ENCODE results near the gene TBXAS1.
"Not testable (repeated sequence)": the region's sequence is repeated elsewhere in the genome, so short reads cannot be mapped to it uniquely, and the experiment has no call there.

TBXAS1 gene

GRCh38 chr7:139827042-139827441, 2.0 kb upstream of the TBXAS1 start:
- DNase-seq (ENCODE audit: low read depth in 2 of 2), result no peak

- DNase-seq (ENCODE audit: low read depth in 2 of 2), result no peak
Observed at GRCh38 chr7:139828446-139828845, 618 bp upstream of the TBXAS1 start.

GRCh38 chr7:139829775-139830117, 682 bp downstream of the TBXAS1 start:
- DNase-seq (ENCODE audit: low read depth in 2 of 2), result no peak

GRCh38 chr7:139830292-139830691, 1.2 kb downstream of the TBXAS1 start:
- DNase-seq (ENCODE audit: low read depth in 2 of 2), result no peak

- no peak for DNase-seq (ENCODE audit: low read depth in 2 of 2)
Observed at GRCh38 chr7:139830782-139831501, 1.9 kb downstream of the TBXAS1 start.

- not testable (repeated sequence) for DNase-seq (ENCODE audit: low read depth in 2 of 2)
Observed at GRCh38 chr7:139835848-139836247, 6.8 kb downstream of the TBXAS1 start.

GRCh38 chr7:139837291-139837690, 8.2 kb downstream of the TBXAS1 start:
- not testable (repeated sequence) for DNase-seq (ENCODE audit: low read depth in 2 of 2)

- DNase-seq (ENCODE audit: low read depth in 2 of 2), result no peak
Observed at GRCh38 chr7:139838276-139838675, 9.2 kb downstream of the TBXAS1 start.

- no peak for DNase-seq (ENCODE audit: low read depth in 2 of 2)
Observed at GRCh38 chr7:139838876-139839275, 9.8 kb downstream of the TBXAS1 start.

GRCh38 chr7:139840776-139841175, 11.7 kb downstream of the TBXAS1 start:
- DNase-seq (ENCODE audit: low read depth in 2 of 2), result no peak

GRCh38 chr7:139842401-139843210, 13.5 kb downstream of the TBXAS1 start:
- no peak for DNase-seq (ENCODE audit: low read depth in 2 of 2)

GRCh38 chr7:139843211-139843537, 14.1 kb downstream of the TBXAS1 start:
- not testable (repeated sequence) for DNase-seq (ENCODE audit: low read depth in 2 of 2)

GRCh38 chr7:139844779-139845442, 15.8 kb downstream of the TBXAS1 start:
- DNase-seq (ENCODE audit: low read depth in 2 of 2), result no peak

GRCh38 chr7:139845443-139845805, 16.4 kb downstream of the TBXAS1 start:
- no peak for DNase-seq (ENCODE audit: low read depth in 2 of 2)

- no peak for DNase-seq (ENCODE audit: low read depth in 2 of 2)
Observed at GRCh38 chr7:139846297-139846696, 17.2 kb downstream of the TBXAS1 start.

GRCh38 chr7:139848274-139848673, 19.2 kb downstream of the TBXAS1 start:
- DNase-seq (ENCODE audit: low read depth in 2 of 2), result no peak

GRCh38 chr7:139850906-139851305, 21.8 kb downstream of the TBXAS1 start:
- DNase-seq (ENCODE audit: low read depth in 2 of 2), result no peak

GRCh38 chr7:139851770-139852481, 22.9 kb downstream of the TBXAS1 start:
- DNase-seq (ENCODE audit: low read depth in 2 of 2), result no peak

- DNase-seq (ENCODE audit: low read depth in 2 of 2), result no peak
Observed at GRCh38 chr7:139852482-139852845, 23.4 kb downstream of the TBXAS1 start.

- no peak for DNase-seq (ENCODE audit: low read depth in 2 of 2)
Observed at GRCh38 chr7:139853506-139854123, 24.6 kb downstream of the TBXAS1 start.

GRCh38 chr7:139854124-139854511, 25.1 kb downstream of the TBXAS1 start:
- no peak for DNase-seq (ENCODE audit: low read depth in 2 of 2)

All from stimulated activated CD8-positive, alpha-beta memory T cell treated with anti-CD3 and anti-CD28 coated beads, Interleukin-2, amount 100 ng/mL, for 1 hour (primary cell).